SK-N-SH (cell line): Measurements from ENCODE around the gene TBC1D12. TPM values are rescaled to one million over a fixed set of nuclear protein-coding genes. Genes with fewer than 3 reads are reported as not detected.

Experiments
- CTCF ChIA-PET: fragments of 300-600, 350-600 bp; formaldehyde crosslinking; extraction: SDS; loops from one replicate; lab custom pipeline; 2021; lab: Yijun Ruan, JAX
- POLR2A ChIA-PET: fragments of 350-600 bp; sonication (Branson Sonifier 250); formaldehyde crosslinking; extraction: SDS; loops from one replicate; lab custom pipeline; 2020; ENCODE audit warnings: antibody characterized with exemption, inconsistent platforms; lab: Yijun Ruan, JAX
- DNase-seq: peaks from one replicate; pipeline ENCODE4 v3.0.0; 2012
- H2AFZ ChIP-seq: fragments of 200-600 bp; sonication (generic); 2 replicates; pipeline ENCODE4 v1.8.1; 2016; ENCODE audit warnings: antibody characterized with exemption, mild to moderate bottlenecking, low read depth
- H3F3A ChIP-seq: fragments of 200-600 bp; sonication (generic); replicated peaks from 2 replicates; pipeline ENCODE3; 2016; ENCODE audit warnings: antibody characterized with exemption, mild to moderate bottlenecking; ENCODE audit not compliant: insufficient read depth
- H3K27ac ChIP-seq, 2 experiments: fragments of 200-500 bp in 1 of 2; fragments of 200-600 bp in 1 of 2; sonication (Bioruptor generic) in 1 of 2; sonication (generic), shearing (Covaris generic) in 1 of 2; 2 replicates each; pipeline versions ENCODE4 v1.5.1 to v1.6.1; 2014 to 2016; ENCODE audit warnings: low read depth in 2 of 2, inconsistent platforms in 1 of 2, low read length in 1 of 2, mild to moderate bottlenecking in 1 of 2, mixed read lengths in 1 of 2
- H3K27me3 ChIP-seq: fragments of 200-600 bp; sonication (generic), shearing (Covaris generic); 2 replicates; pipeline ENCODE4 v1.6.1; 2016; ENCODE audit warnings: mixed run types; ENCODE audit not compliant: insufficient read depth
- H3K36me3 ChIP-seq, 2 experiments: fragments of 200-500 bp in 1 of 2; fragments of 200-600 bp in 1 of 2; sonication (Bioruptor generic) in 1 of 2; sonication (generic) in 1 of 2; replicated peaks in 1 of 2; 2 replicates each; pipeline versions ENCODE3 to v1.5.1; 2014 to 2016; ENCODE audit warnings: low read length in 1 of 2, mild to moderate bottlenecking in 1 of 2; ENCODE audit not compliant: insufficient read depth in 2 of 2, control insufficient read depth in 1 of 2
- H3K4me1 ChIP-seq, 2 experiments: fragments of 200-500 bp in 1 of 2; fragments of 200-600 bp in 1 of 2; sonication (Bioruptor generic) in 1 of 2; sonication (generic), shearing (Covaris generic) in 1 of 2; 2 replicates each; pipeline versions ENCODE4 v1.5.1 to v1.6.1; 2014 to 2016; ENCODE audit warnings: low read depth in 1 of 2, low read length in 1 of 2, mixed run types in 1 of 2; ENCODE audit not compliant: insufficient read depth in 2 of 2, control insufficient read depth in 1 of 2
- H3K4me2 ChIP-seq: fragments of 200-600 bp; sonication (generic), shearing (Covaris generic); 2 replicates; pipeline ENCODE4 v1.6.1; 2017; ENCODE audit warnings: mixed run types
- H3K4me3 ChIP-seq, 2 experiments: fragments of 200-500 bp in 1 of 2; fragments of 200-600 bp in 1 of 2; sonication (Bioruptor generic) in 1 of 2; sonication (generic), shearing (Covaris generic) in 1 of 2; 2 replicates each; pipeline versions ENCODE4 v1.5.1 to v1.8.1; 2014 to 2016; ENCODE audit warnings: low read depth in 2 of 2, inconsistent platforms in 1 of 2, low read length in 1 of 2, mild to moderate bottlenecking in 1 of 2, mixed read lengths in 1 of 2, moderate library complexity in 1 of 2
- H3K79me2 ChIP-seq: fragments of 200-600 bp; sonication (generic); 2 replicates; pipeline ENCODE4 v1.8.1; 2017; ENCODE audit warnings: mild to moderate bottlenecking; ENCODE audit not compliant: insufficient read depth
- H3K9ac ChIP-seq: fragments of 200-600 bp; sonication (generic); 2 replicates; pipeline ENCODE4 v1.6.1; 2017; ENCODE audit warnings: mixed run types
- H3K9me2 ChIP-seq: fragments of 200-600 bp; sonication (generic); 2 replicates; pipeline ENCODE4 v1.6.1; 2017; ENCODE audit warnings: mixed run types
- H3K9me3 ChIP-seq: fragments of 200-600 bp; sonication (generic); 2 replicates; pipeline ENCODE4 v1.6.1; 2017; ENCODE audit warnings: mixed run types, mild to moderate bottlenecking, moderate library complexity
- H4K20me1 ChIP-seq: fragments of 200-600 bp; sonication (generic); 2 replicates; pipeline ENCODE4 v1.6.1; 2017; ENCODE audit warnings: mild to moderate bottlenecking, mixed run types; ENCODE audit not compliant: insufficient read depth
- ELF1 ChIP-seq: IDR thresholded peaks from 2 replicates; pipeline ENCODE4 v1.4.0; 2012
- EP300 ChIP-seq, 2 experiments: IDR thresholded peaks; 2 replicates each; pipeline versions ENCODE4 v1.4.0 to v1.6.1; 2012; ENCODE audit warnings: borderline replicate concordance in 1 of 2, low read depth in 1 of 2, low read length in 1 of 2
- FOSL2 ChIP-seq: IDR thresholded peaks from 2 replicates; pipeline ENCODE4 v1.4.0; 2012; ENCODE audit warnings: low read depth, mild to moderate bottlenecking, moderate library complexity, borderline replicate concordance
- FOXM1 ChIP-seq: IDR thresholded peaks from 2 replicates; pipeline ENCODE4 v1.4.0; 2012; ENCODE audit warnings: low read depth, mild to moderate bottlenecking
- RCOR1 ChIP-seq: fragments of 150-350 bp; IDR thresholded peaks from 2 replicates; pipeline ENCODE4 v1.6.1; 2017; ENCODE audit warnings: antibody characterized with exemption, low read length
- RFX5 ChIP-seq: IDR thresholded peaks from 2 replicates; pipeline ENCODE4 v1.6.1; 2012; ENCODE audit warnings: mild to moderate bottlenecking, improper control_type of control experiment, low read length
- ZBTB33 ChIP-seq: IDR thresholded peaks from 2 replicates; pipeline ENCODE4 v1.4.0; 2012; ENCODE audit warnings: low read depth, borderline replicate concordance
- WGBS: methylation state at CpG from one replicate; pipeline ENCODE4 v1.1.6; 2017; ENCODE audit warnings: low lambda C conversion rate; 5-methylcytosine and 5-hydroxymethylcytosine counted together
- polyA plus RNA-seq, 3 experiments: library from polyadenylated mRNA; depleted of rRNA; stranded (reverse); fragments of >200 nt; gene quantifications; 2 replicates each; pipeline ENCODE4 v1.2.3, GENCODE V29; 2012
- TF ChIP-seq, protein P1 (sequence below): IDR thresholded peaks from 2 replicates; pipeline ENCODE4; 2012

Gene TBC1D12
- polyA plus RNA-seq, 1 of the 3 experiments (the other 2 are of a cell fraction) = 1.8 TPM

- POLR2A ChIA-PET = no interaction called here
- H3K27me3 ChIP-seq = no peaks in the 10 kb centered on the region
Measured at GRCh38 chr10:94493463-94493862, 91.1 kb downstream of the TBC1D12 start.

GRCh38 chr10:94496010-94496409 is 93.7 kb downstream of the TBC1D12 start:
- Histone ChIP-seq H3K9me2 (no peaks in the 10 kb centered on the region), H2AFZ (no peak overlapping the region), H3F3A (peaks cover 9% of the 10 kb centered on the region), H3K9me3 (no peaks in the 10 kb centered on the region), H3K4me1 (no peaks in the 10 kb centered on the region; a peak in 2 of 4 replicates), H3K9ac (no peak overlapping the region), H3K4me3 (0 out of 4 replicates have a peak overlapping the region, but pooled peaks of 1 of the 2 experiments have one; percentile 10), H3K4me2 (0 out of 2 replicates have a peak overlapping the region, but pooled peaks have one; percentile 5), H3K36me3 (peaks cover 0 to 13% of the 10 kb centered on the region in 2 experiments), H3K27me3 (no peaks in the 10 kb centered on the region), H3K27ac (peak overlapping the region in 1 of 2 experiments; percentile 54; a peak in 2 of 4 replicates), H4K20me1 (no peaks in the 10 kb centered on the region), H3K79me2 (no peaks in the 10 kb centered on the region)
- WGBS = 77% methylated on average over 4 of the region's 4 CpGs
- TF ChIP-seq, protein P1, sequence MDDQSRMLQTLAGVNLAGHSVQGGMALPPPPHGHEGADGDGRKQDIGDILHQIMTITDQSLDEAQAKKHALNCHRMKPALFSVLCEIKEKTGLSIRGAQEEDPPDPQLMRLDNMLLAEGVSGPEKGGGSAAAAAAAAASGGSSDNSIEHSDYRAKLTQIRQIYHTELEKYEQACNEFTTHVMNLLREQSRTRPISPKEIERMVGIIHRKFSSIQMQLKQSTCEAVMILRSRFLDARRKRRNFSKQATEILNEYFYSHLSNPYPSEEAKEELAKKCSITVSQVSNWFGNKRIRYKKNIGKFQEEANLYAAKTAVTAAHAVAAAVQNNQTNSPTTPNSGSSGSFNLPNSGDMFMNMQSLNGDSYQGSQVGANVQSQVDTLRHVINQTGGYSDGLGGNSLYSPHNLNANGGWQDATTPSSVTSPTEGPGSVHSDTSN = peak; percentile 65
- TF ChIP-seq EP300 (IDR thresholded peaks at IDR 0.05; ENCODE audit: borderline replicate concordance in 1 of 2, low read depth in 1 of 2, low read length in 1 of 2) = no peak
- ChIA-PET CTCF (interaction anchor here (1.4 kb wide), 1 partner anchor 10 kb away, joined by 3 read pairs; no protein-coding TSS in a partner anchor), POLR2A (no interaction called here)
- no peak for DNase-seq

More at GRCh38 chr10:94493463-94493862, 91.1 kb downstream of the TBC1D12 start:
- H2AFZ ChIP-seq = no peak overlapping the region
- H3F3A ChIP-seq = peaks cover 9% of the 10 kb centered on the region
- CTCF ChIA-PET = interaction anchor here (1.0 kb wide), 1 partner anchor 49 kb away, joined by 3 read pairs; no protein-coding TSS in a partner anchor
- no peaks in the 10 kb centered on the region for H4K20me1 ChIP-seq
- H3K4me3 ChIP-seq = no peak overlapping the region
- H3K79me2 ChIP-seq = no peaks in the 10 kb centered on the region
- H3K27ac ChIP-seq = no peak overlapping the region
- no peaks in the 10 kb centered on the region for H3K9me3 ChIP-seq
- no peak for DNase-seq
- no peak overlapping the region for H3K4me2 ChIP-seq
- 68% methylated on average over 2 of the region's 2 CpGs for WGBS
- H3K36me3 ChIP-seq = peaks cover 0 to 6% of the 10 kb centered on the region in 2 experiments
- no peaks in the 10 kb centered on the region; a peak in 3 of 4 replicates for H3K4me1 ChIP-seq
- no peak overlapping the region for H3K9ac ChIP-seq
- H3K9me2 ChIP-seq = no peaks in the 10 kb centered on the region
- TF ChIP-seq ELF1 (no peak), FOSL2 (no peak), FOXM1 (no peak), RFX5 (no peak), ZBTB33 (no peak), RCOR1 (no peak)
